Trophoblast cell (in vitro differentiated cells and primary cell): ENCODE measurements around the gene NANS.

Experiments used
- DNase-seq, 2 donors: peaks; one replicate each; pipeline ENCODE4 v3.0.0-alpha.2; 2016
- H2AFZ ChIP-seq: 2 replicates; pipeline ENCODE4 v1.6.1; 2013; ENCODE audit warnings: low read length, moderate library complexity, mild to moderate bottlenecking; ENCODE audit not compliant: insufficient read depth, poor library complexity
- H2AK5ac ChIP-seq: 2 replicates; pipeline ENCODE4 v1.6.1; 2013; ENCODE audit warnings: mild to moderate bottlenecking, low read length
- H2BK120ac ChIP-seq: 2 replicates; pipeline ENCODE4 v1.6.1; 2013; ENCODE audit warnings: low read length, mild to moderate bottlenecking, moderate library complexity; ENCODE audit not compliant: insufficient read depth, poor library complexity
- H2BK12ac ChIP-seq: 2 replicates; pipeline ENCODE4 v1.6.1; 2013; ENCODE audit warnings: mild to moderate bottlenecking, low read length, moderate library complexity
- H2BK5ac ChIP-seq: 2 replicates; pipeline ENCODE4 v1.6.1; 2013; ENCODE audit warnings: low read length, low read depth, moderate library complexity, mild to moderate bottlenecking; ENCODE audit not compliant: poor library complexity
- H3K14ac ChIP-seq: 2 replicates; pipeline ENCODE4 v1.6.1; 2013; ENCODE audit warnings: mild to moderate bottlenecking, low read length
- H3K18ac ChIP-seq: 2 replicates; pipeline ENCODE4 v1.6.1; 2013; ENCODE audit warnings: mild to moderate bottlenecking, low read length
- H3K23ac ChIP-seq: 2 replicates; pipeline ENCODE4 v1.6.1; 2013; ENCODE audit warnings: low read length
- H3K27ac ChIP-seq: 2 replicates; pipeline ENCODE4 v1.5.1; 2013; ENCODE audit warnings: low read depth, mild to moderate bottlenecking, inconsistent platforms, low read length, moderate library complexity
- H3K27me3 ChIP-seq: 2 replicates; pipeline ENCODE4 v1.6.1; 2013; ENCODE audit warnings: inconsistent platforms, mild to moderate bottlenecking, low read length, moderate library complexity; ENCODE audit not compliant: insufficient read depth
- H3K36me3 ChIP-seq, 2 experiments: 1 replicate in 1 of 2; 2 replicates in 1 of 2; pipeline ENCODE4 v1.6.1; 2013; ENCODE audit warnings: low read length in 2 of 2, mild to moderate bottlenecking in 2 of 2, moderate library complexity in 1 of 2; ENCODE audit not compliant: insufficient read depth in 2 of 2, control insufficient read depth in 1 of 2
- H3K4ac ChIP-seq: 2 replicates; pipeline ENCODE4 v1.6.1; 2013; ENCODE audit warnings: low read depth, mild to moderate bottlenecking, low read length, moderate library complexity
- H3K4me1 ChIP-seq, 2 experiments: 1 replicate in 1 of 2; 2 replicates in 1 of 2; pipeline ENCODE4 v1.6.1; 2013; ENCODE audit warnings: low read length in 2 of 2, mild to moderate bottlenecking in 2 of 2, moderate library complexity in 1 of 2; ENCODE audit not compliant: insufficient read depth in 2 of 2, control insufficient read depth in 1 of 2
- H3K4me2 ChIP-seq: 2 replicates; pipeline ENCODE4 v1.6.1; 2013; ENCODE audit warnings: inconsistent platforms, mild to moderate bottlenecking, low read length, moderate library complexity
- H3K4me3 ChIP-seq: 2 replicates; pipeline ENCODE4 v1.5.1; 2013; ENCODE audit warnings: mild to moderate bottlenecking, low read depth, low read length, inconsistent platforms
- H3K79me1 ChIP-seq: one replicate; pipeline ENCODE4 v1.6.1; 2013; ENCODE audit warnings: low read length
- H3K79me2 ChIP-seq: 2 replicates; pipeline ENCODE4 v1.6.1; 2013; ENCODE audit warnings: low read length, mild to moderate bottlenecking; ENCODE audit not compliant: control insufficient read depth, insufficient read depth, poor library complexity
- H3K9ac ChIP-seq: 2 replicates; pipeline ENCODE4 v1.6.1; 2013; ENCODE audit warnings: mild to moderate bottlenecking, low read length
- H3K9me3 ChIP-seq: 2 replicates; pipeline ENCODE4 v1.6.1; 2013; ENCODE audit warnings: low read depth, mild to moderate bottlenecking, control low read depth, inconsistent platforms, low read length; ENCODE audit not compliant: insufficient read depth
- H4K12ac ChIP-seq: 2 replicates; pipeline ENCODE4 v1.6.1; 2013; ENCODE audit warnings: low read depth, mild to moderate bottlenecking, low read length, moderate library complexity
- H4K8ac ChIP-seq: 2 replicates; pipeline ENCODE4 v1.6.1; 2013; ENCODE audit warnings: low read depth, mild to moderate bottlenecking, low read length, moderate library complexity
- H4K91ac ChIP-seq: one replicate; pipeline ENCODE4 v1.6.1; 2013; ENCODE audit warnings: low read depth, mild to moderate bottlenecking, low read length, moderate library complexity
- WGBS: extraction: QIAGEN DNeasy Blood & Tissue Kit; methylation state at CpG from one replicate; pipeline ENCODE4 v1.1.7; 2013; ENCODE audit warnings: missing lambda C conversion rate; ENCODE audit not compliant: insufficient read length, insufficient coverage; ENCODE audit errors: extremely low coverage; 5-methylcytosine and 5-hydroxymethylcytosine counted together

NANS gene

GRCh38 chr9:98031169-98031568 is 25.4 kb upstream of the NANS start:
- no peak overlapping the region for H4K12ac ChIP-seq
- H3K9ac ChIP-seq, result no peak overlapping the region
- no peak overlapping the region for H3K4ac ChIP-seq
- no peak overlapping the region for H3K4me3 ChIP-seq
- H3K27me3 ChIP-seq, result no peaks in the 10 kb centered on the region
- H3K27ac ChIP-seq, result no peak overlapping the region
- no peak overlapping the region for H4K8ac ChIP-seq
- peaks cover 0 to 3% of the 10 kb centered on the region in 2 experiments for H3K4me1 ChIP-seq
- H2AK5ac ChIP-seq, result no peak overlapping the region
- H3K18ac ChIP-seq, result no peak overlapping the region
- H3K36me3 ChIP-seq, result no peaks in the 10 kb centered on the region
- no peak overlapping the region for H4K91ac ChIP-seq
- H2AFZ ChIP-seq, result no peak overlapping the region
- no peak overlapping the region for H2BK5ac ChIP-seq
- no peak for DNase-seq
- no peak overlapping the region for H2BK120ac ChIP-seq
- H3K14ac ChIP-seq, result no peak overlapping the region
- no peak overlapping the region for H3K23ac ChIP-seq
- H3K9me3 ChIP-seq, result peaks cover 2% of the 10 kb centered on the region
- H3K79me1 ChIP-seq, result no peaks in the 10 kb centered on the region
- H3K4me2 ChIP-seq, result no peak overlapping the region
- no peak overlapping the region for H2BK12ac ChIP-seq
- no peaks in the 10 kb centered on the region for H3K79me2 ChIP-seq

GRCh38 chr9:98031935-98032334 is 24.6 kb upstream of the NANS start:
- Histone ChIP-seq H4K91ac (no peak overlapping the region), H2BK120ac (no peak overlapping the region), H2AK5ac (no peak overlapping the region), H3K79me2 (no peaks in the 10 kb centered on the region), H3K79me1 (no peaks in the 10 kb centered on the region), H3K27ac (no peak overlapping the region), H3K36me3 (no peaks in the 10 kb centered on the region), H3K27me3 (no peaks in the 10 kb centered on the region), H3K4me1 (peaks cover 0 to 1% of the 10 kb centered on the region in 2 experiments), H2BK12ac (no peak overlapping the region), H3K4me3 (no peak overlapping the region), H3K9ac (no peak overlapping the region), H3K18ac (no peak overlapping the region), H3K4ac (no peak overlapping the region), H3K23ac (no peak overlapping the region), H4K8ac (no peak overlapping the region), H3K14ac (no peak overlapping the region), H3K4me2 (no peak overlapping the region), H3K9me3 (peaks cover 2% of the 10 kb centered on the region), H2AFZ (no peak overlapping the region), H4K12ac (no peak overlapping the region), H2BK5ac (no peak overlapping the region)
- WGBS, result no CpG with 5 or more reads among the region's 1 CpG
- DNase-seq, result no peak

- no peak overlapping the region for H2AFZ ChIP-seq
- no CpG with 5 or more reads among the region's 20 CpGs for WGBS
- H3K23ac ChIP-seq, result no peak overlapping the region
- H3K36me3 ChIP-seq, result no peaks in the 10 kb centered on the region
- H4K8ac ChIP-seq, result no peak overlapping the region
- no peak overlapping the region for H2BK12ac ChIP-seq
- DNase-seq, result peak; percentile 73 to 94
- peaks cover 0 to 1% of the 10 kb centered on the region in 2 experiments for H3K4me1 ChIP-seq
- H3K4ac ChIP-seq, result no peak overlapping the region
- no peak overlapping the region for H3K27ac ChIP-seq
- H3K4me2 ChIP-seq, result peak overlapping the region; percentile 36
- H3K27me3 ChIP-seq, result no peaks in the 10 kb centered on the region
- H3K9me3 ChIP-seq, result peaks cover 2% of the 10 kb centered on the region
- H2BK5ac ChIP-seq, result no peak overlapping the region
- H3K9ac ChIP-seq, result no peak overlapping the region
- no peak overlapping the region for H3K4me3 ChIP-seq
- H3K79me2 ChIP-seq, result no peaks in the 10 kb centered on the region
- H2BK120ac ChIP-seq, result no peak overlapping the region
- no peak overlapping the region for H3K18ac ChIP-seq
- H3K14ac ChIP-seq, result no peak overlapping the region
- H3K79me1 ChIP-seq, result no peaks in the 10 kb centered on the region
- H4K91ac ChIP-seq, result no peak overlapping the region
- H2AK5ac ChIP-seq, result no peak overlapping the region
- H4K12ac ChIP-seq, result no peak overlapping the region
Observed at GRCh38 chr9:98034593-98035546, 21.7 kb upstream of the NANS start.

- H3K4me3 ChIP-seq, result no peak overlapping the region
- peaks cover 2% of the 10 kb centered on the region for H3K9me3 ChIP-seq
- no peak overlapping the region for H3K18ac ChIP-seq
- H2AFZ ChIP-seq, result no peak overlapping the region
- no peak overlapping the region for H2AK5ac ChIP-seq
- no peak overlapping the region for H4K12ac ChIP-seq
- no peaks in the 10 kb centered on the region for H3K79me1 ChIP-seq
- no peaks in the 10 kb centered on the region for H3K36me3 ChIP-seq
- H3K27me3 ChIP-seq, result no peaks in the 10 kb centered on the region
- peaks cover 0 to 1% of the 10 kb centered on the region in 2 experiments for H3K4me1 ChIP-seq
- no peak for DNase-seq
- H3K23ac ChIP-seq, result no peak overlapping the region
- no peak overlapping the region for H4K91ac ChIP-seq
- no peaks in the 10 kb centered on the region for H3K79me2 ChIP-seq
- H3K27ac ChIP-seq, result no peak overlapping the region
- H2BK5ac ChIP-seq, result no peak overlapping the region
- no peak overlapping the region for H2BK12ac ChIP-seq
- no peak overlapping the region for H2BK120ac ChIP-seq
- H3K4me2 ChIP-seq, result no peak overlapping the region
- H3K14ac ChIP-seq, result no peak overlapping the region
- H4K8ac ChIP-seq, result no peak overlapping the region
- H3K4ac ChIP-seq, result no peak overlapping the region
- H3K9ac ChIP-seq, result no peak overlapping the region
Observed at GRCh38 chr9:98037357-98037756, 19.2 kb upstream of the NANS start.
